C1 segment of cervical spinal cord (tissue), 14 donors: Measurements from ENCODE around the gene ZNF512B.
"Not testable (repeated sequence)": the region's sequence is repeated elsewhere in the genome, so short reads cannot be mapped to it uniquely, and the experiment has no call there.

ENCODE experiments used
- DNase-seq, 14 donors: peaks; one replicate each; lab custom pipeline; 2025; lab: John Stamatoyannopoulos, UW

The ZNF512B gene

GRCh38 chr20:63977739-63978276 lies 8.1 kb upstream of the ZNF512B start:
- no peak for DNase-seq

- no peak for DNase-seq
Observed at GRCh38 chr20:63976980-63977738, 7.4 kb upstream of the ZNF512B start.

- DNase-seq: not testable (repeated sequence)
Observed at GRCh38 chr20:63976511-63976910, 6.8 kb upstream of the ZNF512B start.

GRCh38 chr20:63974402-63975200 lies 4.9 kb upstream of the ZNF512B start:
- peak in 2 of 14 donors; percentile 56 to 99 for DNase-seq

- peak in 12 of 14 donors; percentile 48 to 88 (median 74) for DNase-seq
Observed at GRCh38 chr20:63973636-63974401, 4.1 kb upstream of the ZNF512B start.

- no peak for DNase-seq
Observed at GRCh38 chr20:63973160-63973479, 3.4 kb upstream of the ZNF512B start.

GRCh38 chr20:63972312-63973159 lies 2.8 kb upstream of the ZNF512B start:
- DNase-seq: no peak

GRCh38 chr20:63971960-63972311 lies 2.2 kb upstream of the ZNF512B start:
- not testable (repeated sequence) for DNase-seq

GRCh38 chr20:63970714-63971431 lies 1.1 kb upstream of the ZNF512B start:
- no peak for DNase-seq

- DNase-seq: no peak
Observed at GRCh38 chr20:63968928-63969760, 586 bp downstream of the ZNF512B start.

- no peak for DNase-seq
Observed at GRCh38 chr20:63968136-63968927, 1.4 kb downstream of the ZNF512B start.

GRCh38 chr20:63967330-63968135 lies 2.2 kb downstream of the ZNF512B start:
- no peak for DNase-seq

GRCh38 chr20:63966944-63967322 lies 2.8 kb downstream of the ZNF512B start:
- DNase-seq: no peak

GRCh38 chr20:63966172-63966943 lies 3.4 kb downstream of the ZNF512B start:
- no peak for DNase-seq

GRCh38 chr20:63964412-63964811 lies 5.3 kb downstream of the ZNF512B start:
- DNase-seq: no peak

GRCh38 chr20:63963784-63964301 lies 5.9 kb downstream of the ZNF512B start:
- DNase-seq: no peak

GRCh38 chr20:63963348-63963741 lies 6.4 kb downstream of the ZNF512B start:
- DNase-seq: no peak
